Measurements from ENCODE around the gene PDE11A. TPM values are rescaled to one million over a fixed set of nuclear protein-coding genes. Genes with fewer than 3 reads are reported as not detected.

Gene PDE11A
- total and polyA plus RNA-seq, 2 of the 13 experiments (the other 11 are each of a cell fraction or from before 2014, with no cell fraction given), result 1.2 to 1.7 TPM

- TF ChIP-seq ZNF784 (CRISPR knock-in tag; IDR thresholded peaks at IDR 0.05; ENCODE audit: borderline replicate concordance) (no peak), TP53 (CRISPR knock-in tag; conservative IDR thresholded peaks at IDR 0.05) (no peak), MAF1 (CRISPR knock-in tag; IDR thresholded peaks at IDR 0.05; ENCODE audit: borderline replicate concordance) (no peak), BRD4 (CRISPR knock-in tag; IDR thresholded peaks at IDR 0.05) (no peak), ZNF556 (CRISPR knock-in tag; IDR thresholded peaks at IDR 0.05; ENCODE audit: borderline replicate concordance) (no peak), ZNF235 (CRISPR knock-in tag; IDR thresholded peaks at IDR 0.05; ENCODE audit: borderline replicate concordance) (no peak), ZNF713 (CRISPR knock-in tag; IDR thresholded peaks at IDR 0.05) (no peak), RBM22 (optimal IDR thresholded peaks at IDR 0.05; ENCODE audit: low read length) (no peak), KDM2A (CRISPR knock-in tag; IDR thresholded peaks at IDR 0.05; ENCODE audit: borderline replicate concordance, low read depth) (peak; percentile 57; the same call in 1 of the 2 replicates), ZNF570 (CRISPR knock-in tag; IDR thresholded peaks at IDR 0.05; ENCODE audit: borderline replicate concordance) (no peak), ZNF605 (CRISPR knock-in tag; IDR thresholded peaks at IDR 0.05) (no peak), ZNF296 (CRISPR knock-in tag; conservative IDR thresholded peaks at IDR 0.05) (no peak), RNF2 (conservative IDR thresholded peaks at IDR 0.05; ENCODE audit: low read depth) (0 out of 2 replicates have a peak, but pooled peaks have one; percentile 51), FOSL2 (CRISPR knock-in tag; IDR thresholded peaks at IDR 0.05) (peak; percentile 26; the same call in 1 of the 2 replicates), ZNF468 (CRISPR knock-in tag; IDR thresholded peaks at IDR 0.05) (no peak), IRX3 (CRISPR knock-in tag; IDR thresholded peaks at IDR 0.05; ENCODE audit: borderline replicate concordance, low read depth) (no peak), IRF2 (CRISPR knock-in tag; IDR thresholded peaks at IDR 0.05) (no peak), GATAD1 (CRISPR knock-in tag; IDR thresholded peaks at IDR 0.05) (no peak), GRHL1 (CRISPR knock-in tag; conservative IDR thresholded peaks at IDR 0.05) (no peak), ZNF776 (CRISPR knock-in tag; IDR thresholded peaks at IDR 0.05) (no peak)
- TF ChIP-seq, protein P1, sequence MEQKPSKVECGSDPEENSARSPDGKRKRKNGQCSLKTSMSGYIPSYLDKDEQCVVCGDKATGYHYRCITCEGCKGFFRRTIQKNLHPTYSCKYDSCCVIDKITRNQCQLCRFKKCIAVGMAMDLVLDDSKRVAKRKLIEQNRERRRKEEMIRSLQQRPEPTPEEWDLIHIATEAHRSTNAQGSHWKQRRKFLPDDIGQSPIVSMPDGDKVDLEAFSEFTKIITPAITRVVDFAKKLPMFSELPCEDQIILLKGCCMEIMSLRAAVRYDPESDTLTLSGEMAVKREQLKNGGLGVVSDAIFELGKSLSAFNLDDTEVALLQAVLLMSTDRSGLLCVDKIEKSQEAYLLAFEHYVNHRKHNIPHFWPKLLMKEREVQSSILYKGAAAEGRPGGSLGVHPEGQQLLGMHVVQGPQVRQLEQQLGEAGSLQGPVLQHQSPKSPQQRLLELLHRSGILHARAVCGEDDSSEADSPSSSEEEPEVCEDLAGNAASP (CRISPR knock-in tag; IDR thresholded peaks at IDR 0.05; ENCODE audit: borderline replicate concordance), result 0 out of 2 replicates have a peak, but pooled peaks have one; percentile 39
- TF ChIP-seq, protein P2, sequence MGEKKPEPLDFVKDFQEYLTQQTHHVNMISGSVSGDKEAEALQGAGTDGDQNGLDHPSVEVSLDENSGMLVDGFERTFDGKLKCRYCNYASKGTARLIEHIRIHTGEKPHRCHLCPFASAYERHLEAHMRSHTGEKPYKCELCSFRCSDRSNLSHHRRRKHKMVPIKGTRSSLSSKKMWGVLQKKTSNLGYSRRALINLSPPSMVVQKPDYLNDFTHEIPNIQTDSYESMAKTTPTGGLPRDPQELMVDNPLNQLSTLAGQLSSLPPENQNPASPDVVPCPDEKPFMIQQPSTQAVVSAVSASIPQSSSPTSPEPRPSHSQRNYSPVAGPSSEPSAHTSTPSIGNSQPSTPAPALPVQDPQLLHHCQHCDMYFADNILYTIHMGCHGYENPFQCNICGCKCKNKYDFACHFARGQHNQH (CRISPR knock-in tag; IDR thresholded peaks at IDR 0.05), result 0 out of 2 replicates have a peak, but pooled peaks have one; percentile 34
- TF ChIP-seq, protein P3, sequence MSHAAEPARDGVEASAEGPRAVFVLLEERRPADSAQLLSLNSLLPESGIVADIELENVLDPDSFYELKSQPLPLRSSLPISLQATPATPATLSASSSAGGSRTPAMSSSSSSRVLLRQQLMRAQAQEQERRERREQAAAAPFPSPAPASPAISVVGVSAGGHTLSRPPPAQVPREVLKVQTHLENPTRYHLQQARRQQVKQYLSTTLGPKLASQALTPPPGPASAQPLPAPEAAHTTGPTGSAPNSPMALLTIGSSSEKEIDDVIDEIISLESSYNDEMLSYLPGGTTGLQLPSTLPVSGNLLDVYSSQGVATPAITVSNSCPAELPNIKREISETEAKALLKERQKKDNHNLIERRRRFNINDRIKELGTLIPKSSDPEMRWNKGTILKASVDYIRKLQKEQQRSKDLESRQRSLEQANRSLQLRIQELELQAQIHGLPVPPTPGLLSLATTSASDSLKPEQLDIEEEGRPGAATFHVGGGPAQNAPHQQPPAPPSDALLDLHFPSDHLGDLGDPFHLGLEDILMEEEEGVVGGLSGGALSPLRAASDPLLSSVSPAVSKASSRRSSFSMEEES (CRISPR knock-in tag; IDR thresholded peaks at IDR 0.05), result 0 out of 2 replicates have a peak, but pooled peaks have one; percentile 21
Observed at GRCh38 chr2:177763531-177764265, 308.9 kb downstream of the PDE11A start (continued).
